Activated naive CD4-positive, alpha-beta T cell treated with Interleukin-2 at 50 U/mL for 16 hours (primary cell): ENCODE results near the gene DENND6B.
"Not testable (repeated sequence)": the region's sequence is repeated elsewhere in the genome, so short reads cannot be mapped to it uniquely, and the experiment has no call there.

ENCODE experiments used
- DNase-seq: peaks from one replicate; pipeline ENCODE4 v3.0.0-alpha.2; 2020

DENND6B gene

DNA sequence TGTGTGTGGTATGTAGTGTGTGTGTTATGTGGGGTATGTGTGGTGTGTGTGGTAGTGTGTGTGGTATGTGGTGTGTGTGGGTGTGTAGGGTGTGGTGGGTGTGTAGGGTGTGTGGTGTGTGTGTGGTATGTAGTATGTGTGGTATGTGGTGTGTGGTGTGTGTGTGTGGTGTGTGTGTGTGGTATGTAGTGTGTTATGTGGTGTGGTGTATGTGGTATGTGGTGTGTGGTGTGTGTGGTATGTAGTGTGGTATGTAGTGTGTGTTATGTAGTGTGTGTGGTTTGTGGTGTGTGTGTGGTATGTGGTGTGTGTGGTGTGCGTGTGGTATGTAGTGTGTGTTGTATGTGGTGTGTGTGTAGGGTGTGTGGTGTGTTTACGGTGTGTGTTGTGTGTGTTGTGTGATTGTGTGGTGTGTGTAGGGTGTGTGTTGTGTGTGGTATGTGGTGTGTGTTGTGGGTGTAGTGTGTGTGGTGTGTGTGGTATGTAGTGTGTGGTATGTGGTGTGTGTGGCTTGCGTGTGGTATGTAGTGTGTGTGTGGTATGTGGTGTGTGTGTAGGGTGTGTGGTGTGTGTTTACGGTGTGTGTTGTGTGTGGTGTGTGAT is 12.1 kb upstream of the DENND6B start:
- no peak for DNase-seq

DNA sequence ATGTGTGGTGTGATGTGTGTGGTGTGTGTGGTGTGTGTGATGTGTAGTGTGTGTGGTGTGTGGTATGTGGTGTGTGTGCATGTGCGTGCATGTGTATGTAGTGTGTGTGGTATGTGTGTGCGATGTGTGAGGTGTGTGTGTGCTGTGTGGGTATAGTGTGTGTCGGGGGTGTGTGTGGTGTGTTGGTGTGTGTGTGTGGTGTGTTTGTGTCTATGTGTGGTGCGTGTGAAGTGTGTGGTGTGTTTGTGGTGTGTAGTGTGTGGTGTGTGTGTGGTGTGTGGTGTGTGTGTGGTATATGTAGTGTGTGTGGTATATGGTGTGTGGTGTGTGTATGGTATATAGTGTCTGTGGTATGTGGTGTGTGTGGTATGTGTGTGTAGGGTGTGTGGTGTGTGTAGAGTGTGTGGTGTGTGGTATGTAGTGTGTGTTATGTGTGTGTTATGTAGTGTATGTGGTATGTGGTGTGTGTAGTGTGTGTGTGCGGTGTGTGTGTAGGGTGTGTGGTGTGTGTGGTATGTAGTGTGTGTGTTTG is 11.3 kb upstream of the DENND6B start:
- DNase-seq = no peak

DNA sequence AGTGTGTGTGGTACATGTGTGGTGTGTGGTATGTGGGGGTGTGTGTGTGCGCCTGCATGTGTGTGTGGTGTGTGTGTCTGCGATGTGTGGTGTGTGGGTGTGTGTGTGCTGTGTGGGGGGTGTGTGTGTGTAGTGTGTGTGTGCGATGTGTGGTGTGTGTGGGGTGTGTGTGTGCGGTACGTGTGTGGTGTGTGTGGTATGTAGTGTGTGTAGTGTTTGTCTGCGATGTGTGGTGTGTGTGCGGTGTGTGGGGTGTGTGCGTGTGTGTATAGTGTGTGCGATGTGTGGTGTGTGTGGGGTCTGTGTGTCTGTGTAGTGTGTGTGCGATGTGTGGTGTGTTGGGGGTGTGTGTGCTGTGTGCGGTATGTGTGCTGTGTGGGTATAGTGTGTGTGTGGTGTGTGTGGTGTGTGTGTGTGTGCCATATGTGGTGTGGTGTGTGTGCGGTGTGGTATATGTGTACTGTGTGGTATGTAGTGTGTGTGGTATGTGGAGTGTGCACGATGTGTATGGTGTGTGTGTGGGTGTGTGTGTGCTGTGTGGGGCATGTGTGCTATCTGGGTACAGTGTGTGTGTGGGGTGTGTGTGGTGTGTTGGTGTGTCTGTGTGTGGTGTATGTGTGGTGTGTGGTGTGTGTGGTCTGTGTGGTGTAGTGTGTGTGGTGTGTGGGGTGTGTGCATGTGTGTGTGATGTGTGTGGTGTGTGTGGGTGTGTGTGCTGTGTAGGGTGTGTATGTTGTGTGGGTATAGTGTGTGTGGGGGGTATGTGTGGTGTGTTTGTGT is 10.6 kb upstream of the DENND6B start:
- DNase-seq = no peak

DNA sequence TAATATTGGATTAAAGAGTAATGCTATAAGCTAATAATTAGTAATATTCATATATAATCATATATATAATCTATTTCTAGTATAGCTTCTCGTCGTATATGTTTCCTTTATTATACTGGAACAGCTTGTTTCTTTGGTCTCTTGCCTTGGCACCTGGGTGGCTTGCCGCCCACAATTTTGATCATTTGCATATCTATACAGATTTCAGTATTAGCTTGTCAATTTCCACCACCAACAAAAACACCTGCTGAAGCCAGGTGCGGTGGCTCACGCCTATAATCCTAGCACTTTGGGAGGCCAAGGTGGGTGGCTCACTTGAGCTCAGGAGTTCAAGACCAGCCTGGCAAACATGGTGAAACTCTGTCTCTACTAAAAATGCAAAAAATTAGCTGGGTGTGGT is 7.6 kb upstream of the DENND6B start:
- not testable (repeated sequence) for DNase-seq

DNA sequence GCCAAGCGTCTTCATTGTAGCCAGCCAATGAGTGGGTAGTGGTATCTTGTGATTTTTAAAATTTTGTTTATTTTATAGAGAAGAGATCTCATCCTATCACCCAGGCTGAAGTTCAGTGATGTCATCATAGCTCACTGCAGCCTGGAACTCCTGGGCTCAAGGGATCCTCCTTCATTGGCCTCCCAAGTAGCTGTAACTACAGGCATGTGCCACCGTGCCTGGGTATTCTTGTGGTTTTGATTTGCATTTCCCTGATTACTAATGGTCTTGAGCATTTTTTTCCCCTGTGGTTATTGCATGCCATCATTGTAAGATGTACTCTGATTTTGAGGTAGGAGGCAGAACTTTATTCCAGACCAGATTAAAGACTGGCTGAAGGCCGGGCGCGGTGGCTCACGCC is 2.4 kb upstream of the DENND6B start:
- DNase-seq = no peak

DNA sequence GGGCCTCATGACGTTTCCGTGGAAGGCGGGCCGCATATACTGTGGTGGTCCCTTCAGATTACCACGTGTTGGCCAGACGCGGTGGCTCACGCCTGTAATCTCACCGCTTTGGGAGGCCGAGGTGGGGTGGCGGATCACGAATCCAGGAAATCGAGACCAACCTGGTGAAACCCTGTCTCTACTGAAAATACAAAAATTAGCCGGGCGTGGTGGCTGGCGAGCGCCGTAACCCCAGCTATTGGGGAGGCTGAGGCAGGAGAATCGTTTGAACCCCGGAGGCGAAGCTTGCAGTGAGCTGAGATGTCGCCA is 853 bp upstream of the DENND6B start:
- DNase-seq = no peak

DNA sequence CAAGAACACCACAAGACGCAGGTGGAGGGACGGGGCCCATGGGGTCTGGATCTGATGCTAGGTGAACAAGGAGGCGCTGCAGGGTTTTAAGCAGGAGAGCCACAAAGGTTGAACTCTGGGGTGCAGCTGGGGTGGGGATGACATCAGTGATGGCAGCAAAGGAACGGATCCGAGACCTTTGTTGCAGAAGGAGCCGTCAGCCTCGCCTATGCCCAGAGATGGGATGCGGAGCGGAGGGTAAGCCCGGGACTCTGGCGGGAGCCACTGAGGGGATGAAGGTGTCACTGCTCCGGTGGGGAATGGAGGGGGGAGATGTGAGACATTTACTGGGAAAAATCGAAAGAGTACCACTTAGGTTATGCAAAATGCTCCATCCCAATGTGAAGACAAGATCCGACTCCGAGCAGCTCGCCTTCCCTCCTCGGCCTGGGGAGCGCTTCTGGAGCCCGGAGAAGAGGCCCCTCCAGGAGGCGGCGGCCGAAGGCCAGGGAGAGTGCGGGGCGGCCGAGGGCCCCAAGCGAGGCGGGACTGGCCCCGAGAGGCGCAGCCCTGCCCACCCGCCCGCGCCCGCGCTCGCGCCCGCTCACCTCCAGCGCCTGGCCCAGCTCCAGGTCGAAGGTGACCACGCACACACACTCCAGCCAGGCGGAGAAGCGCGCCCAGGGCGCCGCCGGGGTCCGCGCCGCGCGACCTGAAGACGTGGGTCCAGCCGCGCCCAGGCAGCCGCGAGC is 422 bp downstream of the DENND6B start:
- no peak for DNase-seq

DNA sequence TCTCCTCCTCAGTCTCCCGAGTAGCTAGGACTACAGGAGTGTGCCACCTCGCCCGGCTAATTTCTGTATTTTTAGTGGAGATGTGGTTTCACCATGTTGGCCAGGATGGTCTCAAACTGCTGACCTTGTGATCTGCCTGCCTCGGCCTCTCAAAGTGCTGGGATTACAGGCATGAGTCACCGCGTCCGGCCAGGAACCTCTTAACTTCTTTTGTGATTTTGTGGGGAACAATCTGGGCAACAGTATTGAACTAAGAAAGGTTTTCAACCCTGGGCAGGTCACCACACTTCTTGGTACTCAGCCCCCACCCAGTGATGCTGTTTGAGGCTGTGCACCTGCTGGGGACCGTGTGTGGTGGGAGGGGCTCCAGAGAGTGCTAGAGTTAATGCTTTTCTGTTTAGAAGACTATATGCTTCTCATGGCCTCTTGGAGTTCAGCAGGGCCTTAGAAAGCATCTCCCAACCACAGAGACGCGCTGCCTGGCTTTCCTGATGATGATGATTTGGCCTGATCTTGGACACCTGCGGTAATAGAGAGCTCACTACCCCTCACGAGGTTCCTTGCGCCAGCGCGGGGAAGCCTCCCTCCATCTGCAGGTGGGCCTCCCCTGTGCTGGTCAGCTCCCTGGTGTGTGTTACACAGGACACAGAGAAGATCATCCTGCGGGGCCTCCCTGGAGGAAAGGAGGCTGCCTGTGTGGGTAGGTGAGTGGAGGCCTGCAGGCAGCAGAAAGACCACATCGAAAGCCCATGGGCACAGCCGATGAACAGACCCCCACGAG is 1.2 kb downstream of the DENND6B start:
- DNase-seq = no peak

DNA sequence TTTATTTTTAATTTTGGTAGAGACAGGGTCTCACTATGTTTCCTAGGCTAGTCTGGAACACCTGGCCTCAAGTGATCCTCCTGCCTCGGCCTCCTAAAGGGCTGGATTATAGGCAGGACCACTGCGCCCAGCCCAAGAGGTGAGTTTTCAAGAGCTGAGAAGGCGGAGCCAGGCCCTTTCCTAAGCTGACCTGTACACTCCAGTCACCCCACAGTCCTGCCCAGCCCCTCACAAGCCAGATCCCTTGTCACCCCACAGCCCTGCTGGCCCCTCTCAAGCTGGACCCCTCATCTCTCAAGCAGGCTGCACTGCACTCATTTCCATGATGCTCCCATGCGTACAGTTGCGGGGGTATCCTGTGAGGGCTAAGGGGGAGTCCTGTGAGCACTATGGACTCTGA is 2.9 kb downstream of the DENND6B start:
- no peak for DNase-seq

DNA sequence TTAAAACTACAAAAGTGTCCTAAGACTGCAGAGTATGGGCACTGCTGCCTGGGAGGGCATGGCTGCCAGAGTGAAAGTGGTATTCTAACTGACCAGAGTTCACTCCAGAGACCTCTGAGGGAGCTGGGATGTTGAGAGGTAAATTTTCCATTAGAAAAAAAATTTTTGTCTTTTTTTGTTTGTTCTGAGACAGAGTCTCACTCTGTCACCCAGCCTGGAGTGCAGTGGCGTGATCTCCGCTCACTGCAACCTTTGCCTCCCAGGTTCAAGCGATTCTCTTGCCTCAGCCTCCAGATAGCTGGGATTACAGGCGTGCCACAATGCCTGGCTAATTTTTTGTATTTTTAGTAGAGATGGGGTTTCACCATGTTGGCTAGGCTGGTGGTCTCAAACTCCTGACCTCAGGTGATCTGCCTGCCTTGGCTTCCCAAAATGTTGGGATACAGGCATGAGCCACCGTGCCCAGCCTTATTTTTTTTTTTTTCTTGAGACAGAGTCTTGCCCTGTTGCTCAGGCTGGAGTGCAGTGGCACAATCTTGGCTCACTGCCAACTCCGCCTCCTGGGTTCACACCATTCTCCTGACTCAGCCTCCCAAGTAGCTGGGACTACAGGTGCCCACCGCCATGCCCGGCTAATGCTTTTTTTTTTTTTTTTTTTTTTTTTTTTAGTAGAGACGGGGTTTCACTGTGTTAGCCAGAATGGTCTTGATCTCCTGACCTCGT is 4.3 kb downstream of the DENND6B start:
- DNase-seq = not testable (repeated sequence)

DNA sequence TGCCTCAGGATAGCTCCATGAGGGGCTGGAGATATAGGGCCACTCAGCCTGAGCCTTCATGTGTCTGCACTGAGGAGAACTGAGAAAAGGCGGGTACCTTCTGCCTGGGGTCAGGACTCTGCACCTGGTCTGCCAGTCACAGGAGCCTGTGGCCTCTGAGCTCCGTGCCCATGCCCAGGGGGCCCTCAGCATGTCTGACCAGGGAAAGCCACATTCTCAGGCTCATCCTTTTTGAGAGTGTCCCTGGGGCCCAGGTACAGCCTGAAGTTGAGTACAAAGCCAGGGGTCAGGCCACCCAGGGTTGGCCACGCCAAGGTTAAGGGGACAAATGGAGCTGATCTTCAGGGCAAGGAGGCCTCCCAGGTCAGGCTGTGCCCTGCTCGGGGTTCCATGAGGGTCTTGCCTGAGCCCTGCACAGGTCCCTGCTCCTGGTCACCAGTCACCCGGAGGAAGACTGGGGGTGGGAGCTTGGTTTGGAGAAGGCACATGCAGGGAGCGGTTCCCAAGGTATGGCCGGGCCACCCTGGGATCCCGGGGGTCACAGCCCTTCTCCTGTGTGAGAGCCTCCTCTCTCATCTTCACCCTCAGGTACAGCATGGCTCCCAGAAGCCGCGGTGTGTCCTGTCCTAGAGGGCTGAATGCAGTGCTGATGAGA is 6.0 kb downstream of the DENND6B start:
- no peak for DNase-seq

DNA sequence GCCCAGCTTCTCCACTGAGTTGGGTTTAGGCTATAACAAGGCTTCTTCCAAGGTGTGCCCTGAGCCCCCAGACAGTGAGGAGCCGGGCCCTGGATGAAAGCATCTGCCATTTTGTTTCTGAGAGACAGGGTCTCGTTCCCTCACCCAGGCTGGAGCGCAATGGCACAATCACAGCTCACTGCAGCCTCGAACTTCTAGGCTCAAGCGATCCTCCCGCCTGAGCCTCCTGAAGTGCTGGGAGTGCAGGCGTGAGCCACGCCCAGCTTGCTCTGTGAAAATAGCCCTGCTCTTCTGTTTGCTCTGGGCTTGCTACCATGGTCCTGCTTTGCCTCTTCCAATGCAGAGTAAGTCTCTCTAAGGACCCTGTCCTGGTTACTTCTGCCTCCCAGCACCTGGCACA is 6.7 kb downstream of the DENND6B start:
- DNase-seq = no peak

DNA sequence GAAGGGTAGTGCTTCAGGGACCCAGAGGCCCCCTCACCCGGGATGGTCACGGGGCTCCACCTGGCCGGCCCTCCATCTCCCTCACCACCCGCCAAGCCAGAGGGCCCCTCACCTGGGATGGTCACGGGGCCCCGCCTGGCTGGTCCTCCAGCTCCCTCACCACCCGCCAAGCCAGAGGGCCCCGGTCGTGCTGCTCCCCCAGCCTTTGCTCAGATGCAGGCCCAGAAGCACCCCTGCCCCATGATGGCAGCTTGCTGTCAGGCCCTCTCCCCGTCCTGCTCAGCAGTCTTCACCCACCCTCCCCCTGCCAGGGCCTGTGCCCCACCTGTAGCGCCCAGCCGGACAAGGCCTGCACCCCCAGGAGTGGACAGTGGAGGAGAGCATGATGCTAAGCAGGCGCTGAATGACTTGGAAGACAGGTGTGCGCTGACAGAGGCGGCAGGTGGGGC is 7.3 kb downstream of the DENND6B start:
- no peak for DNase-seq

DNA sequence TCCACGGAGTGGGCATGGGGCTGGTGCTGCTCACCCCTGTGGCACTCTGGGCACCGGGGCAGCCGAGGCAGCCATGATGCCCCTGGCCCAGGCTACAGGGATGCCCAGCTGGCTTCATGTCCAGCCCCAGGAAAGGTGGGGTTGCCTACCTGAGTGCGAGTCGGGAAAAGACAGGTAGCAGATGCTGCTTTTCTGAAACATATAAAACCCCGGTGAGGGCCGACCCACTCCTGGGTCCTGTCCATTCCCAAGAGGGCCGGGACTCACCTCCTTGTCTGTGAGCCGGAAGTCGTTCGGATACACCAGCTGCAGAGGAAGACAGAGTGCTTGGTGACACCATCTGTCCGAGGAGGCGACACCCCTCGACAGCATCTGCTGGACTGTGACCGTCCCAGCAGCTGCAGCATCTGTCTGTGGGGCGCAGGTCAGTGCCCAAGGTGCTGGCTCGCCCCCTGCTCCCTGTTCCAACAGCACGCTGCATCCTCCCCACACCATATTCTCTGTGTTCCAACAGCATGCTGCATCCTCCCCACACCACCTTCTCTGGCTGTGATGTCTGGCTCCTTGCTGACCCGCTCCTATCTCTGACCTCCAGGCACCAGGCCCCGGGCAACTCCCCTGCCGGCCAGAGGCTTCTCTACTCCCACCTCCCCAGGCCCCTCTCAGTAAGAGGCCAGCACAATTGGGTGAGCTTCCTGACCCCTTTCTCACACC is 8.0 kb downstream of the DENND6B start:
- DNase-seq = no peak

DNA sequence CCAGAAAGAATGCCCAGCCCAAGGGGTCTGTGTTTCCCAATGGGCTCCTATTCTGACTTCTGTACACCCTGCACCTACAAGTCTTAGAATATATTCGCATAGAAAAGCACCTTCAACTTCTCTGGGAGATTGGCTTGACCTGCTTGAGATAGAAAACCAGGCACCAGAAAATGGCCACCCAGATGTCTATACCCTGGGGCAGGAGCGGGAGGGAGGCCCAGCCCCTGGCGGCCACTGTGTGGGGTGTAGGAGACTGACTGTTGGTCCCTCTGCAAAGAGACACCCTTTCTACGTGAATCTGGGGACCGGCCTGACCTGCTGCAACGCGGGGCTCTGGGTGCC is 8.5 kb downstream of the DENND6B start:
- DNase-seq = no peak

DNA sequence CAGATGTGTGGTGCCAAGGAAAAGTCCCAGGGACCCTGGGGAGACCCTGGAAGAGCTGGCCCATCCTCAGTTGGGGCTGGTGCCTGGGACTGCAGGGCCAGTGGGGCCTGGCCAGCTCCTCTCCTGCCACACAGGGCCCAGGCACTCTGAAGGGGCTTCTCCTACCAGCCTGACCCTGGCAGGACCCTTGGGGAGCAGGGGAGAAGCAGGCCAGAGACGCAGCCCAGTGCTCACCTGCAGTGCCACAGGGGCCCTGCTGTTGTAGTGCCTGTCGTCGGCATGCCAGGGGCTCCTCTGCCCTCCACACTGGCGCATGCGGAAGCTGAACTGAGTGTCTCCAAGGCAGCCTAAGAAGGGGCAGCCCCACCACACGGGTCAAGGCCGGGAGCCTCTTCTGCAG is 9.1 kb downstream of the DENND6B start:
- no peak for DNase-seq

DNA sequence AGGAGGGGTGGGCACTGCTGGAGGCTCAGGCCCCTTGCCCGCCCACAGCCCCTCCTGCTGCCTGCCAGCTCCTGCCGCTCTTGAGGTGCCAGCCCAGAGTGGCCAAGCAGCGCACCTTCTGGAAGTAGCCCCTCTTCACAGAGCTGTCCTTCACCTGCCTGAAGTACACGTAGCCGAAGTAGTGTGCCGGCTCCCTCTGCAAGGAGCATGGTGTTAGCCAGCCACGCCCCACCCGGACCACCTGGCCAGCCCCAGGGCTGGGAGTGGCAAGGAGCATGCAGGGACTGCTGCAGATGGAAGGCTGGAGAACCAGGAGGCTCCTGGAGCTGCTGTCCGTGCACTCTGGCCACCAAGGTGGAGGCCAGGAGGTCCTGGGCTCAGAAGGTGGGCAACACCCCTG is 9.6 kb downstream of the DENND6B start:
- no peak for DNase-seq

DNA sequence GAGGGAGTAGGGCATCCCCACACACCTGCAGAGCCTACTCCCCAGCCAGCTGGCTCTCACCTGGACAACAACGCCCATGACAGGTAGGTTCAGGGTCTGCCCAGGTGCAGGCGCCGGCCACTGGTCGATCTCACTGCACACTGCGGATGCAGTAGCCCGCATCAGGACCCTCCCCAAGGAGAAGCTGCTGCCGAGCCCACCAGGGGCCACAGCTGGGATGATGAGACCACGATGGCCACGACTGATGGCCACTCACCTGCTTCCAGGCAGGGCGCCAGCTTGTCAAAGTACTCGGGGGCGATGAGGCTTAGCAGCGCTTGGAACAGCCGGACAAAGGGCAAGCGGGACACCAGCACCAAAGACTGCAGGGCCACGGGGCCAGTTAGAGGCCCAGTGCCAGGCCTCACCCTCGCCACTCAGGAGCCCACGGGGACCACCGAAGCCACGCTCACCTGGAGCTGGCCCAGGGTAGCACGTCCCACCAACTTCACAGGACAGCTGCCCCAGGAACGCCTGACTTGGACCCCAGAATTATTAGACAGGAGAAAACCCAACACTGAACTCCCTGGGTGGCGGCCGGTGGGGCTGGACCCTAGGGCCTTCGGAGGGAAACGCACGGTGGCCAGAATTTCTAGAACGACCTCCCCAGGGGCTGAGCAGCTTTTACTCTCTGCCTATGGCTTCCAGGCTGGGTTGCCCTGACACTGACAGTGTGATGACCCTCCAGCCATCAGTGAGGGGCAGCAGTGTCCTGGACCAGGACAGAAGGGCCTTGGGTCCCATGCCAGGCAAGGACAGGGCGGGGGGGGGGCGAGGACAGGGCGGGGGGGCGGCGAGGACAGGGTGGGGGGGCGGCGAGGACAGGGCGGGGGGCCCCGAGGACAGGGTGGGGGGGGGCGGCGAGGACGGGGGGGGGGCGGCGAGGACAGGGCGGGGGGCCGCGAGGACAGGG is 10.4 kb downstream of the DENND6B start:
- no peak for DNase-seq

DNA sequence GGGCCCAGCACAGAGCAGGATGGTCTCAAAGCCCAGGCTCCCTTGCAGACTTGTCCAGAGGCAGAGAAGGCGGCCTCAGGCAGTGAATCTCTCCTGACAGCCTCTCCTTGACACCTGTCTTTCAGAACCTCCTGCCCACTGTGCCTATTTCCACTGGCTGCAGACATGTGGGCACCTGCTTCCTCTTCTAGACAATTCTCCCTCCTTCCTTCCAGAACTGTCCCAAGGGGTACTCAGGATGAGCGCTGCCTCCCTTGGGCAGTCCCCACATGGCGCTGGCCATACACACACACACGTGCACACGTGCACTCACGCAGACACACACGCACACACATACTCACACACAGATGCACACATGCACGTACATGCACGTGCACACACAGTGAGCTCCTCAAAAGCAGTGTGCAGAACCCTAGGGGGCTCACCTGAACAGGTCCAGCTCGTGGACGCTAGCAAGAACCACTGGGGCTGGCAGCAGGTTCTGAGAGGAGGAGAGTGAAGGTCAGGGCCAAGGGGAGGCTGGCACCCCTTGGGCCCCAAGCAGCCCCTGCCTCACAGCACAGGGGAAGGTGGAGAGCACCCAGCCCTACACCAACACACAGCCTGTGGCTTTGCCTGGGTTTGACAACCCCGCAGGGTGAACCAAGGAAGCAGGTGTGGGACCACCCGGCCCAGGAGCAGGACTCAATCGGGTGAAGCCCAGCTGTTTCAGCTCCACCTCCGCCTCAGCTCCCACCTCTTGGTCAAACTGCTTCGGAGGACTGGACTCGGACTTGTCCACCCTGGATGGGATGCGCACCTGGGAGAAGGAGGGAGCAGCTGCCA is 11.3 kb downstream of the DENND6B start:
- no peak for DNase-seq
